H1 (cell line): ENCODE data around the gene RELN. TPM values are rescaled to one million over a fixed set of nuclear protein-coding genes. Genes with fewer than 3 reads are reported as not detected.

ENCODE experiments used
- CTCF ChIP-seq, 3 experiments: IDR thresholded peaks; 1 replicate in 2 of 3; 2 replicates in 1 of 3; pipeline versions ENCODE4 v1.5.1 to v1.6.1; 2011; ENCODE audit warnings: low read length in 3 of 3, mild to moderate bottlenecking in 3 of 3, inconsistent platforms in 2 of 3, low read depth in 1 of 3, moderate library complexity in 1 of 3; ENCODE audit not compliant: insufficient read depth in 1 of 3; ENCODE audit errors: control extremely low read depth in 1 of 3
- polyA plus RNA-seq, 7 experiments: library from polyadenylated mRNA; depleted of rRNA in 3 of 7; stranded (reverse) in 5 of 7; unstranded in 2 of 7; fragments of >200 nt in 5 of 7; fragments of 200-250 nt in 2 of 7; gene quantifications; 1 replicate in 5 of 7; 2 replicates in 1 of 7; 4 replicates in 1 of 7; pipeline versions ENCODE4 v1.2.1 to v1.2.3, GENCODE V29; 2011 to 2013; ENCODE audit warnings: missing spikeins in 2 of 7, mixed read lengths in 2 of 7
- total RNA-seq: library from RNA; stranded (reverse); fragmentation: NEBNext Ultra II Directional; extraction: Animal tissue kit (Norgen Biotek cat#: 25700); gene quantifications from 2 replicates; pipeline ENCODE4 v1.2.1, GENCODE V29; 2021

Gene RELN
- total and polyA plus RNA-seq, 2 of the 8 experiments (the other 6 are each of a cell fraction or from before 2014, with no cell fraction given), result 0.03 to 0.07 TPM

DNA sequence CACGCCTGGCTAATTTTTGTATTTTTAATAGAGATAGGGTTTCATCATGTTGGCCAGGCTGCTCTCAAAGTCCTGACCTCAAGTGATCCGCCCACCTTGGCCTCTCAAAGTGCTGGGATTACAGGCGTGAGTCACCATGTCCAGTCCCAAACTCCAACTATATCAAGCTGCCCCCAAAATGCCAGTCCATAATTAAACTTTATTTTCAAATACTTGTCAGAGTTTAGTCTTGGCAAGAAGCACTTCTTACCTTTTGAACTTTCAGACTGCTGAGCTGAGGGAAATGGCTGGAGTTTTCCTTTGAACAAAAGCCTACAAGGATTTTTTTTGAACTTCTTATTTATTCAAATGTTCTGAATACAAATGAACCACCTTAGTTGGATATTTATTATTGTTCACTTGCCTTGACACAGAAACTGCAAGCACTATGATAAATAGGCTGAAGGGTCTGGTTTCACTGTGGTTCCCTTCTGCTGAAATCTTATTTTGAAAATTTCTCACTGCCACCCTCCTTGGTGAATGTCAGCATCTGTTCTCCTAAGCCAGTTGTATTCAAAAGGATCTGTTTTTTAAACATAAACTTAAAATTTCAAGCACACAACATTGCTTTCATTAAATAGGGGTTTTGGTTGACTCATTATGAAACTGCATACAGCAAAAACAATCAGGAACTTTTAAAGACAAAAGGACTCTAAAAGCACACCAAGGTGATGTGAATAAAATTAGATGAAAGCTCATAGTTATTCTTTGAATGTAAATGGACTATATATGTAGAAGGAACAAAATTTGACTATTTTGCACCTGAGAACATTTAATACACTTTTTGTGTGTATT is 441.8 kb downstream of the RELN start (continued):
- TF ChIP-seq CTCF (IDR thresholded peaks at IDR 0.05; ENCODE audit: control extremely low read depth in 1 of 3, insufficient read depth in 1 of 3, low read depth in 1 of 3, low read length in 3 of 3), result no peak
- TF ChIP-seq, all 59 proteins: peak for 0
